Heart left ventricle (tissue), 16 donors: ENCODE measurements around the gene FAM24B. TPM values are rescaled to one million over a fixed set of nuclear protein-coding genes. Genes with fewer than 3 reads are reported as not detected.

Experiments
- ATAC-seq, 4 donors: fragments of 200-7000 bp; cut with Tn5 transposase; one replicate each; pipeline ENCODE4 v1.9.1; 2020 to 2022; ENCODE audit warnings: moderate library complexity in 4 of 4, mild to moderate bottlenecking in 3 of 4, moderate number of reproducible peaks in 1 of 4
- DNase-seq, 5 donors: peaks; one replicate each; pipeline ENCODE4 v3.0.0-alpha.2; 2020
- H3K27ac ChIP-seq, 12 donors: fragments of 200-600 bp; sonication (generic) in 4 of 12; one replicate each; pipeline versions ENCODE4 v1.5.0 to v1.8.0; 2016 to 2022; ENCODE audit warnings: mild to moderate bottlenecking in 2 of 12
- H3K27me3 ChIP-seq, 9 donors: fragments of 200-600 bp; sonication (generic) in 2 of 9; one replicate each; pipeline versions ENCODE4 v1.5.1 to v1.8.0; 2016 to 2022; ENCODE audit warnings: mild to moderate bottlenecking in 3 of 9
- H3K36me3 ChIP-seq, 9 donors: fragments of 200-600 bp; sonication (generic) in 2 of 9; one replicate each; pipeline versions ENCODE4 v1.5.0 to v1.8.0; 2018 to 2022; ENCODE audit warnings: mild to moderate bottlenecking in 2 of 9
- H3K4me1 ChIP-seq, 12 donors: fragments of 200-600 bp; sonication (generic) in 4 of 12; one replicate each; pipeline versions ENCODE4 v1.5.0 to v1.8.0; 2016 to 2022; ENCODE audit warnings: mild to moderate bottlenecking in 3 of 12
- H3K4me3 ChIP-seq, 12 donors: fragments of 200-600 bp; sonication (generic) in 4 of 12; one replicate each; pipeline versions ENCODE4 v1.5.0 to v1.8.0; 2017 to 2022; ENCODE audit warnings: mild to moderate bottlenecking in 9 of 12, moderate library complexity in 4 of 12
- H3K9me3 ChIP-seq, 12 donors: fragments of 200-600 bp; sonication (generic) in 4 of 12; one replicate each; pipeline versions ENCODE4 v1.5.0 to v1.8.0; 2016 to 2022; ENCODE audit warnings: mild to moderate bottlenecking in 1 of 12
- CTCF ChIP-seq, 12 donors: fragments of 200-600 bp; sonication (generic) in 4 of 12; IDR thresholded peaks; one replicate each; pipeline versions ENCODE4 v1.5.0 to v1.8.0; 2018 to 2022; ENCODE audit warnings: antibody characterized with exemption in 12 of 12, mild to moderate bottlenecking in 5 of 12
- POLR2A ChIP-seq, 2 donors: fragments of 450-650 bp; IDR thresholded peaks; one replicate each; pipeline ENCODE4 v1.6.1; 2017; ENCODE audit warnings: antibody characterized with exemption in 2 of 2, mild to moderate bottlenecking in 2 of 2, moderate library complexity in 2 of 2
- WGBS, 4 donors: extraction: QIAGEN DNeasy Blood & Tissue Kit in 2 of 4; methylation state at CpG; one replicate each; pipeline versions ENCODE4 v1.1.5 to v1.1.7; 2013 to 2018; 5-methylcytosine and 5-hydroxymethylcytosine counted together
- intact Hi-C, 10 donors: fragments of 100-400 bp; cut with DNase I; formaldehyde crosslinking; loops; one replicate each; pipeline versions ENCODE4 v1.11.1 to v1.14.2; 2022
- polyA plus RNA-seq, 2 donors: library from polyadenylated mRNA; stranded (reverse); fragments of 200-250 nt; gene quantifications; one replicate each; pipeline ENCODE4 v1.2.3, GENCODE V29; 2013
- total RNA-seq, 9 donors: library from RNA; depleted of rRNA in 2 of 9; stranded (reverse); fragments of >200 nt in 2 of 9; fragmentation: NEBNext Ultra II Directional in 3 of 9; extraction: Animal tissue kit (Norgen Biotek cat#: 25700) in 3 of 9; gene quantifications; one replicate each; pipeline versions ENCODE4 v1.1.0 to v1.2.4, GENCODE V29; 2016 to 2023
- donor health status: ischemic (EF 13 %, LVEDD 7.1; RV severe dilation, severe dysfunction).
- donor health status: healthy with polysubstance abuse.
- donor health status: DM: no; HTN: yes; CAD: no.
- donor health status: DM: no; HTN: no; CAD: no.
- donor health status: ischemic (EF 25% LVEDD 6.9; RV normal size, moderate dysfunction).
- donor health status: ischemic (EF 25% LVEDD 5.7; RV mildly dilated, moderate dysfunction).
- donor health status: healthy.
- donor health status: DM: yes; HTN: yes; CAD: no.
- donor health status: ischemic (EF 35%, LVEDD 5.7; RV mildly dilated, moderate dysfunction).
- donor health status: nonischemic (EF 11% LVEDD 7.7; RV severe dilation, severe dysfunction).
- donor health status: DM: yes; HTN: yes; CAD: no.
- donor health status: PGD.
- donor health status: ischemic (EF 29% LVEDD 5.4; RV normal size, mild dysfunction).
- donor health status: nonischemic (EF 23%, LVEDD 6.1; RV moderate dilation, normal function).

FAM24B gene
- total and polyA plus RNA-seq, 11 donors = 0.49 to 2.9 (median 0.80) TPM; not detected in 4

- intact Hi-C loops = no loop called here
These were observed 14.5 kb downstream of the FAM24B start for GRCh38 chr10:122864901-122865300.

GRCh38 chr10:122864194-122864592, 15.2 kb downstream of the FAM24B start:
- 92 to 96% (median 94%) methylated on average over 2 of the region's 2 CpGs for WGBS, 4 donors
- H3K27ac ChIP-seq = no peak overlapping the region
- no peak overlapping the region for H3K4me3 ChIP-seq
- TF ChIP-seq POLR2A (IDR thresholded peaks at IDR 0.05) = no peak
- no peak for TF ChIP-seq CTCF (IDR thresholded peaks at IDR 0.05)
- no peaks in the 10 kb centered on the region for H3K36me3 ChIP-seq
- DNase-seq = no peak
- H3K27me3 ChIP-seq = no peaks in the 10 kb centered on the region
- ATAC-seq = no peak
- H3K4me1 ChIP-seq = peaks cover 0 to 4% (median 0%) of the 10 kb centered on the region in 12 donors
- no peaks in the 10 kb centered on the region for H3K9me3 ChIP-seq
- intact Hi-C loops = no loop called here

More at GRCh38 chr10:122864901-122865300, 14.5 kb downstream of the FAM24B start:
- Histone ChIP-seq H3K27ac (no peak overlapping the region), H3K36me3 (no peaks in the 10 kb centered on the region), H3K9me3 (no peaks in the 10 kb centered on the region), H3K4me3 (no peak overlapping the region), H3K4me1 (peaks cover 0 to 4% (median 0%) of the 10 kb centered on the region in 12 donors), H3K27me3 (no peaks in the 10 kb centered on the region)
- 90 to 98% (median 95%) methylated on average over 1 of the region's 1 CpG for whole genome bisulfite sequencing, 4 donors
- TF ChIP-seq POLR2A (IDR thresholded peaks at IDR 0.05) (no peak), CTCF (IDR thresholded peaks at IDR 0.05) (no peak)
- ATAC-seq (no peak), DNase-seq (no peak)

GRCh38 chr10:122863216-122864193, 15.9 kb downstream of the FAM24B start:
- TF ChIP-seq POLR2A (IDR thresholded peaks at IDR 0.05) = no peak
- TF ChIP-seq CTCF (IDR thresholded peaks at IDR 0.05) = no peak
- WGBS, 4 donors = 84 to 91% (median 87%) methylated on average over 2 of the region's 2 CpGs
- ATAC-seq = no peak
- no peak for DNase-seq
- Histone ChIP-seq H3K4me1 (peaks cover 0 to 4% (median 0%) of the 10 kb centered on the region in 12 donors), H3K27me3 (no peaks in the 10 kb centered on the region), H3K27ac (no peak overlapping the region), H3K36me3 (no peaks in the 10 kb centered on the region), H3K4me3 (no peak overlapping the region), H3K9me3 (no peaks in the 10 kb centered on the region)
- intact Hi-C loops = no loop called here

- no peak for TF ChIP-seq CTCF (IDR thresholded peaks at IDR 0.05)
- TF ChIP-seq POLR2A (IDR thresholded peaks at IDR 0.05) = no peak
- 19 to 31% (median 27%) methylated on average over 1 of the region's 1 CpG for WGBS, 4 donors
- peaks cover 0 to 4% (median 0%) of the 10 kb centered on the region in 12 donors for H3K4me1 ChIP-seq
These were observed 17.6 kb downstream of the FAM24B start for GRCh38 chr10:122861711-122862161.

More at GRCh38 chr10:122861711-122862161, 17.6 kb downstream of the FAM24B start:
- Histone ChIP-seq H3K27me3 (no peaks in the 10 kb centered on the region), H3K27ac (no peak overlapping the region), H3K36me3 (no peaks in the 10 kb centered on the region), H3K4me3 (no peak overlapping the region), H3K9me3 (no peaks in the 10 kb centered on the region)
- ATAC-seq (no peak), DNase-seq (no peak)
- intact Hi-C loops = no loop called here
